GM12892 (cell line): ENCODE data around the gene ABLIM1.

Experiments
- POLR2A ChIP-seq: IDR thresholded peaks from 2 replicates; pipeline ENCODE4 v1.6.1; 2011; ENCODE audit warnings: low read depth, low read length, control low read depth
- POLR2AphosphoS5 ChIP-seq: IDR thresholded peaks from 2 replicates; pipeline ENCODE4 v1.6.1; 2011; ENCODE audit warnings: low read depth, low read length, control low read depth
- TAF1 ChIP-seq: IDR thresholded peaks from 2 replicates; pipeline ENCODE4 v1.6.1; 2011; ENCODE audit warnings: low read depth, mild to moderate bottlenecking, control low read depth, low read length, borderline replicate concordance

DNA sequence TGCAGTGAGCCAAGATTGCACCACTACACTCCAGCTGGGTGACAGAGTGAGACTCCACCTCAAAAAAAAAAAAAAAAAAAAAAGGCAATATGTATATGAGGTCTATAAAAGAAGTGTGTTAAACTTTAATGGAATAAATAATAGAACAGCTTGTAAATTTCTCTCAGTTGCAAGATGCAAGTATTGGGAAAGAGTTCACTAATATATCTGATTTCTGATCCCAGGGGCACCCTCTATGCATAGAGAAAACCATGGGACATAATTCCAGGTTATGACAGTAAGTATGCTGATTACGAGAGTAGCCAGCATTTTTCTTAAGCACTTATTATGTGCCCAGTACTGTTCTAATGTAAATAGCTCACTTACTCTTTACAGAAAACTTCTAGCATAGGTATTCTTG, 187.7 kb downstream of the ABLIM1 start:
- TF ChIP-seq POLR2A: no peak
- no peak for TF ChIP-seq POLR2AphosphoS5
- TF ChIP-seq TAF1: no peak
